Inferior parietal cortex (tissue), 1 donor: ENCODE results near the gene ELOVL6.
"Not testable (repeated sequence)": the region's sequence is repeated elsewhere in the genome, so short reads cannot be mapped to it uniquely, and the experiment has no call there.

Source experiments
- DNase-seq: peaks from one replicate; pipeline ENCODE4 v3.0.0-alpha.2; 2016; ENCODE audit errors: extremely low spot score

The ELOVL6 gene

DNA sequence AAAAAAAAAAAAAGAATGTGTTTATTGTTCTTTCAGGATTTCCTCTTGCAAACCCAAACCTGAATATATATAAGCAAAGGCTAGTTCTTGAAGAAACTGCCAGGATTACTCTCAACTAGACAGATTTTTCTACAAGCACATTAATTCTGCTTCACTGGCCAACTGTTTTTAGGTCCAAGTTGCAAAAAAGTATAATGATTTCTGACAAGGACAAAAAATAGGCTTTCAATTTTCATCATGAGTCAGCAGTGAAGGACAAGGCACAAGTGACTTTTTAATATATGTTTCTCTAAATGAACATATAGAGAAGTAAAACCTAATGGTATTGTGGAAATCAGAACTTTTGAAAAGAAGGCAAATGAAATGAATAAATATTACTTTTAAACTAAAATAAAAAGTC lies 73.7 kb downstream of the ELOVL6 start:
- no peak for DNase-seq

DNA sequence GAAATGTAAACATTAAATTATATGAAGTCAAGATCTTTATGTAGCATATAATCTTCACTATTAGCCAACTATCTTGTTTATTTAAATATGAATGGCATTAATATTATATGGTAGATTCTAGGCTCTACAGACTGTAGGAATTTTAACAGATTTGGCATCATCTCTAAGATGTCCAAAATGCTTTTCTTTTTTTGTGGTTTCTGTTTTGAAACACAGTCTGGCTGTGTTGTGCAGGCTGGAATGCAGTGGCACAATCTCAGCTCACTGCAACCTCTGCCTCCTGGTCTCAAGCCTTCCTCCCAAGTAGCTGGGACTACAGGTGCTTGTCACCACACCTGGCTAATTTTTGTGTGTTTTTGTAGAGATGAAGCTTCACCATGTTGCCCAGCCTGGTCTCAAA lies 76.2 kb downstream of the ELOVL6 start:
- DNase-seq, result no peak

DNA sequence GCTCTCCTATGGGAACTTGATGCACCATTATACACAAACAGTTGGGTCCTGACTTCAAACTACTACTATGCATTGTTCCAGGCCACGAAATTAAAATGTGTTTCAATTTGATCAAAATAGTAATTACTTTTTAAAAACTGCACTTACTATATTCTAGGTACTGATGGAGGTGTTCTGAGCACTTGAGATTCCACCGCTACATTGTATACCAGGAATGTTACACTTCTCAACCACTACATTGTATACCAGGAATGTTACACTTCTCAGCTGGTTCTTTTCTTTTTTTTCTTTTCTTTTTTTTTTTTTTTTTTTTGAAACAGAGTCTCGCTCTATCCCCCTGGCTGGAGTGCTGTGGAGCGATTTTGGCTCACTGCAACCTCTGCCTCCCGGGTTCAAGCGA lies 77.9 kb downstream of the ELOVL6 start:
- DNase-seq, result no peak

DNA sequence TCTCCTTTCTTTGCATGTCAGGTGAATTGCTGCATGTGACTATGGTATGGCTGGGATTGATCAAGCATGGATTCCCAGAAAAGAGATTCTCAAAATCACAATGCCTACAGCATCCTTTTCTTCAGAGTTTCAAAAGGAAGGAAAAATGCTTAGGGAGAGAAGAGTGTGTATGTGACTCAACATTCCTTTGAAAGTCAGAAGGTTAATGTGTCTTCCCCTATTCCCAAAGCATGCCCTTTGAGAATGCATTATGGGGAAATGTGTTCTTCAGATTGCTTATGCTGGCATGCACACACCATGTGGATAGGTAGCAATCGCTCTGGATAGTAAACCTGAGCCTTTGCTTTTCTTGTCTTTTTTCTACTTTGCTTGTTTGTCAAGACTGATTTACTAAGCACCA lies 78.5 kb downstream of the ELOVL6 start:
- no peak for DNase-seq

DNA sequence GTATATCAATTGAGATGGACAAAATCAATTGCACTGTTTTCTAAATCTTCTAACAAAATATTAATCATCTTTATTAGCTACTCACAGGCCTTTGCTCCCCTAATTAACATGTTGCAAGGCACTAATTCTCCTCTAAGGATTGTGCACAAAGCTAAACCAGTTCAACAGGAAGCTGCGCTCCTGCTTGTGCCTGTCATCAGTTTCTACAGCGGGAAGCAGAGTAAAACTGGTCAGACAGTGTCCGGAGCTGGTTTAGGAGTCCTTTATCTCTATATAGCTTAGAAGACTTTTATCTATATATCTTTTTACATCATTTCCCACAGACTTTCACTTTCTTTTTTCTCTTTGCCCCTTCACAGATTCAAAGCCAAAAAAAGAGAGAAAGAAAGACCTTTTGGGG lies 79.1 kb downstream of the ELOVL6 start:
- no peak for DNase-seq

DNA sequence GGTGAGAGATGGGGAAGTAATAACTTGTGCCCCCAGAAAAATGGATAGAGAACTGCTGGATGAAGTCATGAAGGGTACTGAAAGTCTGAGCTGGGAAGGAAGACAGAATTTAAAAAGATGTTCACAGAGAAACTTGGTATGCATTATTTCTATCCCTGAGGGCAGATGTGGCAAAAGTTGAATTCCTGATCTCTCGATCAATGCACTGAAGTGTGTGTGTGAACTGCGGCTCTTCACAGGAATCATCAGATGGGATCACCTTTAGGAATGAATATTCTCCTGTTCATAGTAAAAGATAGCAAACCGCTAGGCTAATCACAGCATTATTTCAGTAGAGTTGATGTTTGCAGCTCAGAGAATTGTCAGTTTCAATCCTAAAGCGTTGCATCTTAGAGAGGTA lies 86.4 kb downstream of the ELOVL6 start:
- DNase-seq, result no peak

DNA sequence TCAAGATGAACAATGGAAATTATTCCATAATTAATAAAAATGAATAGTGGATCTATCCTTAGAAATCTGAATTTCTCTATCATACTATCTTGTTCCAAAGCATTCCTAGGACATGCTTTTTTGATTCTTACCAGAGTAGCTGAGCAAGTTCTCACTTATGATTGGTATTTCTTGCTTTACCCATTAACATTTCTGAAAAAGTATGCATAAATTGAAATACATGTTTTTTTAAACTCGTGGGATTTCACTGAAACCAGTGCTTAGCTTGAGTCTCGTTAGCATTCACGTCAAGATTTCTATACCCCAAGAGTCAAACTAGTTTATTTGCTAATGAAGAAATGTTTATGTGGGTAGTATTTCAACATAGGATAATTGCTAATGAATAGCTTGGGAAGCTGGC lies 89.0 kb downstream of the ELOVL6 start:
- no peak for DNase-seq

DNA sequence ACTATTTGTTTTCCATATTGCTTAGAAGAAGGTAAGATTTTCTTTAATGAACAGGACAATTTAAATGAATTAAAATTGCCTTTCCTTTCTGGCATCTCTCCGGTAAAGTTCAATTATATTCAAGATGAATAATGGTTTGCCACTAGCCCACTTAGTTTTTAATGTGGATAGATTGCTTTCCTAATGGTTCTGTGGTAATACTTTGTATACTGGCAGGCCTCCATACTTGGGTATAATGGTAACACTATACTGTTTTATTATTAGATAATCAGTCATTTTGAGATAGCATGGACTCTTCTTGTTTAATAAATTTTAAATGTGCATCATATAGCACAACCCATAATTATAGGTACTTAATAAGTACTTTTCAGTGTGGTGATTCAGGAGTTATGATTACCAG lies 89.5 kb downstream of the ELOVL6 start:
- no peak for DNase-seq

DNA sequence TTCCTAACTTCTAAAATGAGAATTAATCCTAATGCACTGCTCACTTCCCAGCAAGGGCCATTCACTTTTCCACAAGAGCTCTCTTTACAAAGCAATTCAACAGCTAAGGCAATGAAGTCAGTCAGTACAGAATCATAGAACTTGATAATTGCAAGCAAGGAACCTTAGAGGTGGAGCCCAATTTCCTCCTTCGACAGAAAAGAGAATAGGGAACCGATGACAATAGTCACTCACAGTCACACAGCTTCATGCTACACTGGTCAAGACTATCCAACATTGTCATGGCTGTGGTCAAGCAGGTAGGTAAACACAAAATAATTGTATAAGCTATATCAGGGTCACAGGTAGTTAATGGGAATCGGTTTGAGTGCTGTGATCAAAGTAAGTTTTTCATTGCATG lies 90.0 kb downstream of the ELOVL6 start:
- DNase-seq, result no peak

DNA sequence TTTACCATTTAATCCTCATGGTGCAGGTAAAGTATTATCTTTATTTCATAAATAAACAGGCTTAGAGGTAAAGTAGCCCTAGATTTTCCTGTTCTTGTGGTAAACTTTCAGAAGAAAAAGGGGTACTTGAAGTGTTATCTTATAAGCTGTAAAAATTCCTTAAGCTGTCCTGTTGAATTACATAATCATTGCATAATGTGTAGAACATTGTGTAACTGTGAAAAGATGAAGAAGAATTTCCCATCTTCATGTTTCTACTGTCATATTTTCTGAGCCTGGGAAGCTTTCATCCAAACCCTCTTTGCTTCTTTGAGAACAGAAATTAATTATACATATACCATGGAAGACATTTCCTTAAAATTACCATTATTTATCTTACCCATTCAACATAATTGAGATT lies 90.5 kb downstream of the ELOVL6 start:
- peak; percentile 73 for DNase-seq

DNA sequence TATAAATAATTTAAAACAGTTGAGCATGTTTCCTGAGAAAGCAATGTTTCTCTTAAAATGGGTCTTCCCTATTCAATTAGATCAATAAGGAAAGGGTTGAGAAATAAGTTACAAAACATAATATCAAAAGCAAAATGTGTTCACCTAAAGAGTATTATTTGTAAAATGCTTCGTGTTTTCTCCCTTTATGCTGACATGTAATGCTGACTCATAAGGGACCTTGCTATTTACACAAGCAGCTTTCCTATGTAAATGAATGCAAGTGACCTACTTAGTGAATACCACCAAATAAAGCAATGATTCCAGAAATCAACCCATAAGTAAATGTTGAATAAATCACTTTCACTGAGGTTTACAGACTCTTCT lies 91.5 kb downstream of the ELOVL6 start:
- no peak for DNase-seq

DNA sequence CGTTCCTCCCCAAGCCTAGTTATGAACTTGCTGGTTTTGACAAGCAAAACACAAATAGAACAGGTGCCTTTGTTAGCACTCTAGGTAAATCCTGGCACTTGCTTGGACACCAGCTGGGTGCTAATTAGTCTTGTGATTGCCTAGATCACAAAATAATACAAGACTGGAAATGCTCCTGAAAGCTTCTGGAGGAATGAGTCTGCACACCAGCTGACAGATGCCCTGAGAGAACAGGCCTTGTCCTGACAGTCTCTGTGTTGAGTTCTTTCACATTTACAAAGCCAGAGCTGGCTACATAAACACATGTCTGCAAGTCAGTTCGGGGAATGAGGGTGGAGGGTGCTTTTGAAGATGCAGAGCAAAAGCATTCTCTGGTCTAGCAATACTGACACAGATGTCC lies 93.8 kb downstream of the ELOVL6 start:
- DNase-seq, result no peak

DNA sequence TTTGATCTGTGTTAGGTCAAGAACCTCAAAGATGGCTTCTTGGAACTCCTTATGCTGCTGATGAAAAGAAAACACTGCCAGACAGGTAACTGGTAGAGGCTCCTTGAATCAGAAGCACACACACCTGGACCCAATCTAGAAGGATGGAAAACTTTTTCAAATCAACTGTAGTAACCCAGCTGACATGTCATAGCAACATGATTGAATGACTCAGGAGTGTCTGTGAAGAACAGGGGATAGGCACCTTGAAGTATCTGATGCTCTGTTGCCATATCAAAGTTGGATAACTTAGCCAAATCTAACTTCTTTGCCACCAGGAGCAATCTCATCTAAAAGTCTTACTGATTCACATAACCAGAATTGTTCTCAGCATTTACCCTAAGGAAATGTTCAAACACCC lies 98.8 kb downstream of the ELOVL6 start:
- no peak for DNase-seq

DNA sequence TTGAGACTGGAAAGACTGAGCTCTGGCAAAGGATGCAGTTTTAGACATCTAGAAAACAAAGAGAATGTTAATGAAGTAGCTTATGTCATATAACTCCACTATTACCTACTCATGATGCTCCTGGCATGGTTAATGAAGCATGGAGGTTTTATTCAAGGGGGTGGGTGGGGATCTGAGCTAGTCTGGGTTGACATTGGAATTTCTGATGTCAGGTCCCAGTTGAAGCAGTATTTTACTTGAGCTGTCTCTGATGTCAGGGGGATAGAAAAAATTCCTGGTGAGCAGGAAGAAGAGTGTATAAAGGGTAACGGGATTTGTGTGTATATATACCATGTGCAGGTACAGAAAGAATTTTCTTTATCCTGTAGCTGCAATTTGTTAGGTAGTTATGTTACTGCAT lies 102.0 kb downstream of the ELOVL6 start:
- no peak for DNase-seq

DNA sequence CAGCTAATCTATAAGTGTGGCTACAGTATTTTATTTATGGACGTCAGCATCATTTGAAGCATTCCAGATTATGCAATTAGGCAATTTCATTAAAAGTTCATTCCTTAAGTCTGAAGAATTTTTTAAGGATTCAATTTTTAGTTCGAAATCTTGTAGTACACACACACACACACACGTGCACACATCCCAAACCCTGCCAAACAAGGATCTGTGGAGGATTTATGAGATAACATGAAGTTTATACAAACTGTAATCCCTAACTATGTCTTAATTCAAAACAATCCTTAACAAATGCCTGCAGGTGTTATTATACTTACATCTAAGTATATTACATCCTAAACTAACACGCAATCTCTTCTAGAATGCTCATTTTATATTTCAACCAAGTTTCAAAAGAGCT lies 105.8 kb downstream of the ELOVL6 start:
- DNase-seq, result no peak

DNA sequence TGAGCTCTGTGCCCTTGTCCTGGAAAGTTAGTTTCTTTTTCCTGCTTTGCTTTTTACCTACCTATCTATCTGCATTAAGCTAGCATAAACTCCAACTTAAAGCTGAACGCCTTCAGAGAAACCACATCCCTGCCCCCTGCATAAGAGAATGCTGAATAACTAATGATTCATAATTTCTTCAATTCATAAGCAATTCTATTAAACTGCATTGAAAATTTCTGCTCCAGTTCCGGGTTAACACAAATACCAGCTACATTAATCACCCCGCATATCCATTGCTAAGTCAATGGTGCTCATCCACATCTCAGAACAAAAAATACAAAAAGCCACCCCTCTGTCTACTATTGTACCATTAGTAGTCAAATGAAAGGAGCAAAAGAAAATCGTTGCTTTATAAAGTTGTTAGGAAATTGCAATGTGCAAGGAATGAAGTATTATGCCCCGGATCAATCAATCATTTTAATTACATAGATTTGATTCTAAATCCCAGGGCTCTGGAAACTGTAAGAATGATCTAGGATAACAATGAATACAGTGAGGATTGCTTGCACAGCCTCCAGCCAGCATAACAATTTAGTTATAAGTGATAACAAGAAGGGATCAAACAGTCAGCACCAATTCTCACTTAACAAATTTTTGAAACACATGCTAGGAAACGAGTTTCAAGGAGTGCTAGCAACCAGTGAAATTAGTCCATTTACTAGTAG lies 106.8 kb downstream of the ELOVL6 start:
- no peak for DNase-seq

DNA sequence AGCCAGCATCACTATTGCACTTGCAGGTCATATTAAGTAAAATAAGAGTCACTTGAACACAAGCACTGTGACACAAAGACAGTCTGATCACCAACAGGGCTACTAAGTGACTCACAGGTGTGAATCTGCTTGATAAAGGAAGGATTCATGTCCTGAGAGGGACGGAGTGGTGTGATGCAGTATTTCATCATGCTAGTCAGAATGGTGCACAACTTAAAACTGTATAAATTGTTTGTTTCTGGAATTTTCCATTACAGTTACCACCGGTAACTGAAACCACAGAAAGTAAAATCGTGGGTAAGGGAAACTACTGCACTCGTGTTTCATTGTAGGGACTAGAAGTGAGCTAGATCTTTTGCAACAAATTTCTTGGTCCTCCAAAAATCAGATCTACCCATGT lies 109.7 kb downstream of the ELOVL6 start:
- no peak for DNase-seq

DNA sequence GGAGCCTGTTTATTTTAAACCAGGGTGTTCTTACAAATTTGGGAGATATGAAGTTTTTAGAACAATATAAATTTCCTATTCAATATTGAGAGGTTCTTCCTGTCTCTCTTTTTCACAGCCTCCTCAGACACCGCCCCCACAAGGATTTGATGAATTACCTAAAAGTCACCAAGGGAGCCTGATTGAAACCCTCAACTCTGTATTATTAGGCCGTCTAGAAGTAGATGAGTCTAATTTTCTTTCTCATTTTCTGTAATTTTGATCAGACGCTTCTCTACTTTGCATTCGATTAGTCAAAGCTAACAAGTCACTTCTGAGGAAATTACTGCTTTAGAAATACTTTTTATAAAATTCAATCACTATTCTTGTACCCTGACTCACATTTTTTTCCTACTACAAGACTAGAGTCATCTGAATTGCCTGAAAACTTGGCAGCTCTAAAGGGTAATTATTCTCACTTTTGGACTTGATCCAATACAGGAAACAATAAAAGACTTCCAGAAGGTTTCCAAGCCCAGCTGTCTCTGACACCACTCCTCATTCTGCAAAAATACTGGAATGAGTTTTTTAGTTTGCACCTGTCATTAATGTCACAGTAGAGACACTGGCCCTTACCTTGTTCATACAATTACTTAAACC lies 111.2 kb downstream of the ELOVL6 start:
- DNase-seq, result peak; percentile 62

DNA sequence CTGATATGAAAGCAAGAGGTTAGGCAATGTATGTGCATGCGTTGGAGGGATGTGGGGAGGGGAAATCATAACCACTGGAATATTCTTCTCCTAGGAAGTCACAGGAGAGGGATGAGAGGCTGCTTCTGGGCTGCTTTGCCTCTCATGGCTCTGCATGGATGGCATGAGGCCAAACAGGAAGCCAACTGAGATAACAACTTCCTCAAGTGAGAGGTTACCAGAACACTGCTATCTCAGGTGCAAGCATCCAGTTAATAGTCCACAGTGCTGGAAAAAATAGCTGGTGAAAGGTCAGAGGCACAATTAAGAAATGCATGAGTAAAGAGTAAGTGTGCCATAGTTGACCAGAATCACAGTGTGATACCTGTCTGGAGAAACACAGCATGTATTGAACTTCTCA lies 113.3 kb downstream of the ELOVL6 start:
- DNase-seq, result no peak

DNA sequence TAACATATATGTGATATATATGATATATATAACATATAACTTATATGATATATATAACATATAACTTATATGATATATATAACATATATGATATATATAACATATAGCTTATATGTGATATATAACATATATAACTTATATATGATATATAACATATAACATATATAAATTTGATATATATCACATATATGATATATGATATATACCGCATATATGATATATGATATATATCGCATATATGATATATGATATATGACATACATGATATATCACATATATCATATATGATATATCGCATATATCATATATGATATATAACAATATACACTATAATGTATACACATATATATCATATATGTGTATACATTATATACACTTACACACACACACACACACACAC lies 114.3 kb downstream of the ELOVL6 start:
- DNase-seq, result no peak

DNA sequence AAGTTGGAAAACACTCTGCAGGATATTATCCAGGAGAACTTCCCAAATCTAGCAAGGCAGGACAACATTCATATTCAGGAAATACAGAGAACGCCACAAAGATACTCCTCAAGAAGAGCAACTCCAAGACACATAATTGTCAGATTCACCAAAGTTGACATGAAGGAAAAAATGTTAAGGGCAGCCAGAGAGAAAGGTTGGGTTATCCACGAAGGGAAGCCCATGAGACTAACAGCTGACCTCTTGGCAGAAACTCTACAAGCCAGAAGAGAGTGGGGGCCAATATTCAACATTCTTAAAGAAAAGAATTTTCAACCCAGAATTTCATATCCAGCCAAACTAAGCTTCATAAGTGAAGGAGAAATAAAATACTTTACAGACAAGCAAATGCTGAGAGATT lies 120.3 kb downstream of the ELOVL6 start:
- not testable (repeated sequence) for DNase-seq

DNA sequence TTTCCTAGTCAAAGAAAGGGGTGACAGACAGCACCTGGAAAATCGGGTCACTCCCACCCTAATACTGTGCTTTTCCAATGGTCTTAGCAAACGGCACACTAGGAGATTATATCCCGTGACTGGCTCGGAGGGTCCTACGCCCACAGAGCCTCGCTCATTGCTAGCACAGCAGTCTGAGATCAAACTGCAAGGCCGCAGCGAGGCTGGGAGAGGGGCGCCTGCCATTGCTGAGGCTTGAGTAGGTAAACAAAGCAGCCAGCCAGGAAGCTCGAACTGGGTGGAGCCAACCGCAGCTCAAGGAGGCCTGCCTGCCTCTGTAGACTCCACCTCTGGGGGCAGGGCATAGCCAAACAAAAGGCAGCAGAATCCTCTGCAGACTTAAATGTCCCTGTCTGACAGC lies 121.6 kb downstream of the ELOVL6 start:
- DNase-seq, result not testable (repeated sequence)

DNA sequence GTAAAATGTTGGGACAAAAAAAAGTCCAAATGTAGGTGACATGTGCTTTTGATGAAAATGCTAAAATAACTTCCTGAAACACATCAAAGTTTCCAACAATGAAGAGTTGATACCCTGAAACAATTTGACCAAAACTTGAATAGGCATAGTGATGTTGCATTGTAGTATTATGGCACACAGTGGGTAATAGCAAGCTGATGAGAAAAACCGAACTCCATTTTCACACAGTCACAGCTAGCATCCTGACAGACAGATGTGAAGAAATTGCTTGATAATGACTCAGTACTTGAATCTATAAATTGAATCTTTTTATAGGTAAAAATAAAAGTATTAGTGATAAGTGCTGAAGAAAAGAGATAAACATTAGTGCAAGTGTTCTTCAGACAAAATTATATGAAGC lies 122.5 kb downstream of the ELOVL6 start:
- no peak for DNase-seq
